ENCODE measurements around the gene VARS1.
"Not testable (repeated sequence)": the region's sequence is repeated elsewhere in the genome, so short reads cannot be mapped to it uniquely, and the experiment has no call there.

GRCh38 chr6:31793927-31794245, 1.7 kb downstream of the VARS1 start:
- not testable (repeated sequence) for TF ChIP-seq CTCF, POLR2A (IDR thresholded peaks at IDR 0.05)

Data from testis (tissue), 2 donors.